NCI-H2107 (cell line): ENCODE results near the gene NFYC.
"Not testable (repeated sequence)": the region's sequence is repeated elsewhere in the genome, so short reads cannot be mapped to it uniquely, and the experiment has no call there.

Experiments
- DNase-seq: peaks from one replicate; lab custom pipeline; 2025; lab: John Stamatoyannopoulos, UW

Gene NFYC

DNA sequence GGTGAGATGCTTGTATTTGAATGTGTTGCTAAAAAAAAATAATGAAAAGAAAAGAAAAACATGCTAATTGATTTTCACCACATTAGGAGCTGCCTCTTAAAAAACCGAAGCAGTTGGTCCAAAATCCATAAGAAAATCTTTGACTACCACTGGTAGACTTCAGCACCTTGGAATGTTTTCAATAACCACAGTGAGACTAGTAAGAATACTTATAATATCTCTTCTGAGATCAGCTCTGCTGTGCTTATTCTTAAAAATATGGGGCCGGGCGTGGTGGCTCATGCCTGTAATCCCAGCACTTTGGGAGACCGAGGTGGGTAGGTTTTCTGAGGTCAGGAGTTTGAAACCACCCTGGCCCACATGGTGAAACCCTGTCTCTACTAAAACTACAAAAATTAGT, 15.1 kb downstream of the NFYC start:
- DNase-seq, result no peak

DNA sequence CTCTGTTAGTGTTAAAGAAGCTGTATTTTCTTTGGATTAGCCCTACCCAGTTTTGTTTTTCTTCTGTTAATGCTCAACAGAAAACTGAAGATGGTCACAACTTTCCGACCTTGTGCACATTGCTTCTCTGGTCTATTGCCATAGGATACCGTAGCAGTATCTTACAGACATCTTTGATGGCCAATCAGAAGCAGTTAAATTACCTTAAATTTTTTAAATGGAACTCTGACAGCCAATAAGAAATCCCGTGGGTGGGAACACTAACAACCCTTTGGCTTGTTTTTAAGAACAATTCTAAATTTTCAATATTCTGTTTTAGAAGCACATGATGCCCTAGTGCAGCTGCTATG, 17.2 kb downstream of the NFYC start:
- DNase-seq, result peak; percentile 76

DNA sequence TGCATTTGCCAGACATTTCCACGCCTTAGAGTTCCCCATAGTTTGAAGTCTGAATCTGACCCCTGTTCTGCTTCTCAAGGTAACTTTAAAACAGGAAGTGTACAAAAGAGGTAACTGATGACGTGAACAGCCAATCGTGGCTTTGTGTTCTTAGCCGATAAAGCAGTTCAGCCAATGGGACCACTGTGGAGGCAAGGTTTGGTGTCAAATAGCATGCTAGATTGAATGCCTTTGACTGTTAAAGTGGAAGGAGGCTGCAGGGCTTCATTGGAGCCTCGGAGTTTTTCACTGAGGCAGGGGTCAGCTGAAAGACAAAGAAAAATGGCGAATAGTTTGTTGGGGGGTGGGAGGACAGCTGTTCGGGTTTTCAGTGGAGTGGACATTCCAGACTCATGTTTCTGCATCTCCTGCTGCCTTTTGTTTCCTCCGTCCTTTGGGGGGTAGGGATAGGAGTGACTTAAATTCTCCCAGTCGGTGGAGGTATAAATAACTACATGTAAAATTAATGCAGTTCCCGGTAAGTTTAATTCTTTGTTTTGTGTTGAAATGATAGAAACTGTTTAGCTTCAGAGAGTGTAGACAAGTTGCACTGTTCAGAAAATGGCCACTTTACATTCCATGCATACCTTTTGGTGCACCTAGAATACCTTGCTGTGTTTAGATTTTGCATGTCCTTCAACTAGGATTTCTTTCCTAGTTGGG, 17.7 kb downstream of the NFYC start:
- peak; percentile 88 for DNase-seq

DNA sequence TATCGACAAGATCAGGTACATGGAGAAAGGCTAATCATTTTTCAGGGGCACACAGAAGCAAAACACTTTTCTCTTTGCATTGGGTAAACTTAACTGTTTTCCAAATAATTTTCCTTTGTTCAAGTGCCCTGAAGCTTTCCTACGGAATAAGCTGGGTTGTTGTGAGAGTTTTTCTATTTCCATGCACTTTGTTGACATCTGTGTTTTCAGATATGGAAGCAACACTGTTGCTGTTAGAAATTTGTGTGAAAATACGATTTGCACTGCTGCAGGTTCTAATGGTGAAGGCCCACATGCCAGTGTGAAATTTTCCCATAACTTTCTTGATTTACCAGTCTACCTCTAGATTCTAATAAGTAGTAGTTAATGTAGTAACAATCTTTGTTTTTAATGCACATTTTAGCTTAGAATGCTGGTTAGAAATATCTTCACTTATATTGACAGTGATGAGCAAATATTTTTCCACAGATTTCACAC, 18.3 kb downstream of the NFYC start:
- DNase-seq, result no peak

DNA sequence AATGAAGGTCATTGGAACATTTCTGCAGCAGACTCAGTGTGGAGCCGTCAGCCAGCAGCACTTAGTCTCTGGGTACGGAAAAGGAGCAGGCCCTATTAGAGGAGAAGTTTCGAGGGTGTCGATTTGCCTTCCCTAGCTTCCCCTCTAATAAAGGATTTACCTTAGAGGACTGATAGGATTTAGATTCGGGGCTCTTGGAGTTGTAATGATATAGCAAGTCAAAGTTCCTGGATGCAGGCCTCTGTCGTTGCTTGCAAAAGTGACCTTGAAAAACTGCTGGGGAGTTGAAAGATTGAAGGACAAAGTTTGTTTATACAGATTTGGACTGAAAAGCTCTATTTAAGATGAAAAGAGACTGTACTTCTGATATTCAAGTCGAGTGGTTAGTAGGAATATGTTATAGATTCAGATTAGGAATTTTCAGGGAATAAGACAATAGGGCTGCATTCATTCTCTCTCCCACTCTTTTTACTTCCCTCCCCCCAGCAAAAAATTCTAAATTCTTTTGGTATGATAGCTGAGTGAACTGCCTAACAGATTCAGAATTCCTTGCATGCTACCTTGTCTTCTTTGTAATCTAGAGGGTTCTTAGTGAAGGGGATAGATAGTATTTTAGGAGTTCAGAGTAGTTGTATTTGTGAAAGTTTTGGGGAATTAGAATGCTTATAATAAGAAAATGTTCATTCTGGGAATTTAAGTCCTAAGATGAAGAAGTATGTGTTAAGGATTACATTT, 19.2 kb downstream of the NFYC start:
- no peak for DNase-seq

DNA sequence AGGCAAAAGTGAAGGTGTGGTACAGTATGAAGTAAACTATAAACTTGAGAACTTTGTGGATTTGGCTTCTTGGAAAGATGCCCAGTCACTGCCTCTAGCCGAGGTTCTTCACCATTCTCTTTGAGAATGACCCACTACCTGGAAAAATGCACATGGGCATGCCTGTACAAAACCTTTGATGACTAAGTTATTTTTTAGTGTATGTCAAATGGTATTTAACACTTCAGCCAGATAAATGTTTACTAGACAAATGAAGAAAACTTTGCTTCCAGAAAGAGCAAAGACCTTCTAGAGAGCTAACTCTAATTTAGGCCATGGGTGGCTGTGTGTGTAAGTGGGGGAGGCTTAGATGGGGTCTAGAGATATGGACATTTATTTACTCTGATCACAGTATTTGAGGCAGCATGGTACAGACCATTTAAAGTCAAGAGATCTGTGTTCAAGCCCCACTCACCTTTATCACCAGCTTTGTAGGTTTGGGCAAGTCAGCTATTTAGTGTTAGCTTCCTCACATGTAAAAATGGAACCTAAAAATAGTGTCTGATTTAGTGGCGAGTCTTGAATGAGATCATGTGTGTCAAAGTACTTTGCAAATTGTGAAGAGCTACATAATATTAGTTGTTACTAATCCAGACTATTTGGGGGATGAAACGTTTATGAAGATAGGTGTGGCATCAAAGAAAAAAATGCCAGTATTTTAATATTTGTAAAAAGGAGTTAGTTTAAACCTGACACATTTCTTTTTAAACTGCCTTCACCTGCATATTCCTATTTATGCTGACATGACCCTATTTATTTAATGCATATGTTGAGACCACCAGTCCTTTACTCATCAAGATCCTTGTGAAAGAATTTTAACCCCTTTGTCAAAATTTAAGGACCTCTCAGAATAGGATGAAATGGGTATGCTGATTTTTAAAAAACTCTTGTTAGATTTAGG, 20.2 kb downstream of the NFYC start:
- DNase-seq, result no peak

DNA sequence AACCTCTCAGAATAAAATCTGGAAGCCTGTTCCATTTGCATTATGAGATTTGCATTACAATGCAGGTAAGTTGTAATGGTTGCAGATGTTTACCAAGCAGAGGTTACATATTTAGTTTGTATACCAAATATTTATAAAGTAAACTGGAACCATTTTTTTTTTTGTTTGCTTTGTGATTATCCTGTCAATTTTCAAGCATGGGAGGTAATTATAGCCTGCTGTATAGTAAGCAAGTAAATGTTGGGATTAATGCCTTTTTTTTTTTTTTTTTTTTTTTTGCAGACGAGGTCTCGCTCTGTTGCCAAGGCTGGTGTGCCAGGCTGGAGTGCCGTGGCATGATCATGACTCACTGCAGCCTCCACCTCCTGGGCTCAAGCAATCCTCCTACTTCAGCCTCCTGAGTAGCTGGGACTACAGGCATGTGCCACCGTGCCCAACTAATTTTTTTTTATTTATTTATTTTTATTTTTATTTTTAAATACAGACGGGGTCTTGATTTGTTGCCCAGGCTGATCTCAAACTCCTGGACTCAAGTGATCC, 21.0 kb downstream of the NFYC start:
- DNase-seq, result no peak

DNA sequence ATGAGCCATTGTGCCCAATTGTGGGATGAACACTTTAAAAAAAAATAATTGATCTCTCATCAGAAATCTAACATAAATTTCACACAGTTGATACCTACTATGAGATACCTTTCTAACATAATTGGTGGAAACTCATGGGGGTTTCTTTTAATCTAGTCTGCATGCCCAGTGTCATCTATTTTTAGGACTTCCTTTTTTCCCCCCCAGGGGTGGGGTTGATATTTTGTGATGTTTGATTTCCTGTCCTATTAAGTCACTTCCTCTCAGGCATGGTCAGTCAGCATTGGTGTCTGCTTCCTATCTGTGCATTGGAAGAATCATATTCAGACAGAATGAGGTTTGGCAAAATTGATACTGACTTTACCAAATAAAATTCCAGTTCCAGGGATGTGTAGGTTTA, 21.5 kb downstream of the NFYC start:
- DNase-seq, result no peak

DNA sequence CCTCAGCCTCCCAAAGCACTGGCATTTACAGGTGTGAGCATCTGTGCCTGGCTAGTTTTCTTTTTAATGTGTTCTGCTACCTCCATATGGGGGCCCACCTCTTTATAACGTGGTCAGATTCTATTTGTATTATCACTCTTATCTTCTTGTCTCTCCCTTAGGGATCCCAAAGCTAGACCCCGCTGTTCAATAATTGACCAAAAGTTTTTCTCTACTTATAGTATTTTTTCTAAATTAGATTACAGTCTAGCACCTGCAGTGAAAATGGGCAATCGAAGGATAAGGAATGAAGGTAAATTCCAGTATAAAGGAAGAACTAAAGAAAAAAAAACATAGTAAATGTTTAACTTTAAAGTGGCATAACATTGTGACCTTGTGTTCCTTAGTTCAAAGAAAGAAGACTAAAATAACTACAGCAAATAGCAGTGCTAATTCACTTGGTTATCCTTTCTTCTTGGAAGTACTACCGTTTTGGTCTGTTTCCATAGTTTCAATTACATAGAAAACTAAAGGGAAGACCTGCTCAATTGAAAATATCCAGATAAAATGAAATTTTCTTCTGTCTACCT, 24.1 kb downstream of the NFYC start:
- no peak for DNase-seq

DNA sequence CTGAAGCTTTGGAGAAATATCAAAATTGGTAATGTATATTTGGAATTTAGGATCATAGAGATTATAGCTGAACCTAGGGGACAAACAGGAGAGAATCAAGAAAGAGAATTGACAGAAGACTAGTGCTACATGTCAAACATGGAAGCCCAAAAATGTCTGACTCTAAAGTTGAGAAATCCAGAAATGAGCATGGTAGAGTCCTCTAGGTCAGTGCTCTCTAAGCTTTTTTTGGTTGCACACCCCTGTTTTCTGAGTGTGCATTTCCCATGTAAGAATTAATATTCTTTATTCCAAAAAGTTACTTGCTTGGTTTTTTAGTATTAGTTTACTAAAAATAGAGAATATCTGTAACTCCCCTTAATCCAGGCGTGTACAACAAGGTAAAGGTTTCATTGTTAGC, 25.6 kb downstream of the NFYC start:
- DNase-seq, result no peak

DNA sequence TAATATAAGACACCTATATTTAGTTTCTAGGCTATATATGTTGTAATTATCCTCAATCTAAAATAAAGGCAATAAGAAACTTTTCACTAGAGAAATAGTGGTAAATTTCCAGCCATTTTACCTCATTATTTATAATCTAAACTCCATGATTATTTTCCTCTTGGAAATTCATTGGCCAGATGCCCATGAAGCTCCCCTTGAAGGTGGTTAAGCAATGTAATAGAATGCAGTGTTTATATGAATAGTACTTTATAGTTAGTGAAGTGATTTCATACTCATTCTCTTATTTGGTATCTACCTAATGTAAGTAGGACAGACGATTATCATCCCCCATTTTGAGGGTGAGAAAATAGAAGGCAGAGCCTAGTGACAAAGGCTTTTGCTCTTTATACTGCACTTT, 26.5 kb downstream of the NFYC start:
- no peak for DNase-seq

DNA sequence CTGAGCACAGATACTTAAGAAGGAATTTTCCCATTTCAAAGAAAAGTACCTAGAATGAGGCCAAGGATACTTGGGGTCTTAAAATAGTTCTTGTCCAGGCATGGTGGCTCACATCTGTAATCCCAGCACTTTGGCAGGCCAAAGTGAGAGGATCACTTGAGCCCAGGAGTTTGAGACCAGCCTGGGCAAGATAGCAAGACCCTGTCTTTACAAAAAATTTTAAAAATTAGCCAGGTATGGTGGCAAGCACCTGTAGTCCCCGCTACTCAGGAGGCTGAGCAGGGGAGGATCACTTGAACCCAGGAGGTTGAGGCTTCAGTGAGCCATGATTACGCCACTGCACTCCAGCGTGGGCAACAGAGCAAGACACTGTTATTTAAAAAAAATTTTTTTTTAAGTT, 29.0 kb downstream of the NFYC start:
- DNase-seq, result no peak

DNA sequence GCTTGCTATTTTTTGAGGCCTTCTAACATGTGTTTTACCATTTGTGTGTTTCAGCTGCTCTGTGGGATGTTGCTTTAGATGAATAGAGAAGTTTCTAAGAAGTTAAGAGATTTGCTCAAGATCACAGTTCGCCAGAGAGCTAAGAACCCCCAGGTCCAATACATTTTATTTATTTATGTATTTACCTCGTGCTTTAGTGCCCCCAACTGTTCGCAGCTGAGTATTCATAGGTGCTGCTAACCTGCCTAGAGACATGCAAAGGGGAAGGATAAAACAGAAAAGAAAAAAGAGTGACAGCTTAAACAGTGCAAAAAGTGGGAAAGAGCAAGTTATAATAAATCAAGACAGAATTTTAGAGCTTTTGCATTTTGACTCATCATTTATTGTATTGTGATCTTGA, 31.1 kb downstream of the NFYC start:
- no peak for DNase-seq

DNA sequence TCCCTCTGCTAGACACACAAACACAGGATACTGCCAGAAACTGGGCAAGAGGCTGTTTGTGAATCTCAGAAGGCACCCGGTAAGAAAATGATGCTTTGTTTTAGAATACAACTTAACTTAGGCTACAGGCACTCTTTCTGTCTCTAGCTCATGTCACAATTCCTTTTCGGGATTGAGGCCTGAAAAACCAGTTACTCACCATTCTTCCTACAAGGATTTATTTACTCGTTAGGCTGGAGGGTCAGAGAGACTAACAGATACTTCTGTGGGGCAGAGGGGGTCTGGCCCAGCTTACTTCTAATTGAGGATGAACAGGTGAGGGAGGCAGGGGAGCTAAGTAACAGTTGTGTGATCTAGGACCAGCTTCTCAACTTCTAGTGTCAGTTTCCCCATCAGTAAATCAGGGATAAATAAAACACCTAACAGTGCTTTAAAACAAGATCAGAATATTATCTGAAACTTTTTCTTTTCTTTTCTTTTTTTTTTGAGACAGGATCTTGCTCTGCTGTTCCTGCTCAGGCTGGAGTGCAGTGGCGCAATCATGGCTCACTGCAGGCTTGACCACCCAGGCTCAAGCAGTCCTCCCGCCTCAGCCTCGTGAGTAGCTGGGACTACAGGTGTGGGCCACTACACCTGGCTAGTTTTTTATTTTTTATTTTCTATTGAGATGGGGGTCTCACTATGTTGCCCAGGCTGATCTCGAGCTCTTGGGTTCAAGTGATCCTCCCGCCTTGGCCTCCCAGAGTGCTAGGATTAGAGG, 31.9 kb downstream of the NFYC start:
- no peak for DNase-seq

DNA sequence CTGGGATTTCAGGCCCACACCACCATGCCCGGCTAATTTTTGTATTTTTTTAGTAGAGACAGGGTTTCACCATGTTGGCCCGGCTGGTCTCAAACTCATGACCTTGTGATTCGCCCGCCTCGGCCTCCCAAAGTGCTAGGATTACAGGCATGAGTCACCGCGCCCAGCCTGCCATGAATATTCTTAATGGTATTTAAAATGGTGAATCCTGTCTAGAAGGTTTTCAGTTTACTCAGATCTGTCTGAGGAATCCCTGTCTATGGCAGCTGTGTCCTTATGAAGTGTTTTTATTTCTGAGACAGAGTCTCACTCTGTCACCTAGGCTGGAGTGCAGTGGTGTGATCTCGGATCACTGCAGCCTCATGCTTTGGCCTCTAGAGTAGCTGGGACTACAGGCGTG, 36.2 kb downstream of the NFYC start:
- not testable (repeated sequence) for DNase-seq

DNA sequence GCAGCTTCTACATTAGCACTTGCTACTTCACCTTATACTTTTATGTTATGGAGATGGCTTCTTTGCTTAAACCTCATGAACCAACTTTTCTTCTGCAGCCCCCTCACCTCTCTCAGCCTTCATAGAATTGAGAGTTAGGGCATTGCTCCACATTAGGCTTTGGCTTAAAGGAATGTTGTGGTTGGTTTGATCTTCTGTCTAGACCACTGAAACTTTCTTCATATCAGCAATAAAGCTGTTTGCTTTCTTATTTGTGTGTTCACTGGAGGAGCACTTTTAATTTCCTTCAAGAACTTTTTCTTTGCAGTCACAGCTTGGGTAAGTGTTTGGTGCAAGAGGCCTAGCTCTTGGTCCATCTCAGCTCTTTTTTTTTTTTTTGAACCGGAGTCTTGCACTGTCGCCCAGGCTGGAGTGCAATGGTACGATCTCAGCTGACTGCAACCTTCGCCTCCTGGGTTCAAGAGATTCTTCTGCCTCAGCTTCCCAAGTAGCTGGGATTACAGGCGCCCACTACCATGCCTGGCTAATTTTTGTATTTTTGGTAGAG, 37.9 kb downstream of the NFYC start:
- not testable (repeated sequence) for DNase-seq

DNA sequence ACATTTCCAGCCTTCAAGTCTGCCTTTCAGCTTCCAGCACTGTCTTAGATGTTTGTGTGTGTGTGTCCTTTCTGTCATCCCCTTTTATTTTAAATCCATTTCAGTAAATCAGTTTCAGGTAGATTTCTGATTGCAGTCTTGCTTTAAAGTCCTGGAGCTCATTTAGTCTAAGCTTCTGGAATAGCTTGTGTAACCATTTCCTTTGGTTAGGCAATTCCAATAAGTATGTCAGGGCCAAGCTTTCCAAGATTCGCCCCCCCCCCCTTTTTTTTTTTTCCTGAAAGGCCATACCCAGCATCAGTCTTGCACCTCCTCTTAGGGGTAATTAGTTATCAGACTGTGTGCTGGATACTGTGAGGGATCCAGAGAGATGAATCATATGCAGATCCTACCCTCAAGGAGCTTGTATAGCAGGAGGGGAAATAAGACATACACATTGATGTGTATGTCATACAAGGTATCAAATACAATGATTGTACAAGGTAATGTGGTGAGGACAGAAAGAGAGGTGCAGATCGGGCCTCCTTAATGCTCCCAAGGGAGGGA, 41.3 kb downstream of the NFYC start:
- DNase-seq, result no peak

DNA sequence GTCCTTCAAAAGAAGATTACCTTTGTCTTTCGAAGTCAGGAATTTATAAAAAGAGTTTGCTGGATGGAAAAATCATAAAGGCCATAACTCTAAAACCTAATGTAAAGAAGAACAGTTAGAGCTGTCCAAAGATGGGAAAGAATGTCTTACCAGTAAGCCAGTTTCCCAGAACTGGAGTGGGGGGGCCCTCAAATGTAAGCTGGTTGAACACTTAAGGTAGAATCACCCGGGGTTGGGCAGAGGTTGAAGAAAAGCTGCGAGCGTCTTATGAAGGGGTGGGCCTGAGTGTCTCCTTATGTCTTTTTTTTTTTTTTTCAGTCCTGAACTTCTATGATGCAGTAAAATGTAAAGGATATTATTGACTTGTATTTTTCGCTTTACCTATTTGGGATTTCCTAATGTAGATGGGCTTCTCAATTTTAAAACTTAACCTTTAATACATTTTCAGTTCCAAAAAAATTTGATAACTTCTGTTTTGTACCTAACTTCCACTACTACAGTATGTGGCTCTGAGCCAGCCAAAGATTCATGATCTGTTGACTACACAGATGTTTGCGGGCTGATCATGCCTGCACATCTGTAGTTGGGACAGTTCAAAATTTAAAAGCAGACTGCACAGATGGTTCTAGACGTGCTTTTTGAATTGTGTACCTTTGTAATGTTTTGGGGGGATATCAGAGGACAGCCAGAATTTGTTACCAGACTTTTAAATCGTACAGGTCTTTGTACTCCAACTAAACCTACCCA, 43.6 kb downstream of the NFYC start:
- DNase-seq, result no peak

DNA sequence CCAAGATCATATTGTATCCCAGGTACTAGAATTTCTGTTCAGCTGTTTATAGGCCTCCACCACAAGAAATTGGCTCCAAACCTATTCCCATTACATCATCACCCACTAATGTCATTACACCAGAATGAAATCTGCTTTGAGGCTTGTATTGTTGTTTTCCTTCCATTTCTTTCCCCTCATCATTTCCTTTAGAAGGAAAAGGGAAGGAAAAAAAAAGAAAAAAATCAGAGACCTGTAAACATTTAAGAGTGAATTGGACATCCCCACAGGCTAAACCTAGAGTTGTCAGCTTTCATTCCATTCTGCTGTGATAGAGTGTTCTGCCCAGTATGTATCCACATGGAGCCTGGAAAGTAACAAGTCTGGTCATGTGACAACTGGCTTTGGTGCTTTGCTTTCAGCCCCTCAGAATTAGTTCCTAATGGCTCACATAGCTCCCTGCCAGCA, 44.6 kb downstream of the NFYC start:
- DNase-seq, result no peak

DNA sequence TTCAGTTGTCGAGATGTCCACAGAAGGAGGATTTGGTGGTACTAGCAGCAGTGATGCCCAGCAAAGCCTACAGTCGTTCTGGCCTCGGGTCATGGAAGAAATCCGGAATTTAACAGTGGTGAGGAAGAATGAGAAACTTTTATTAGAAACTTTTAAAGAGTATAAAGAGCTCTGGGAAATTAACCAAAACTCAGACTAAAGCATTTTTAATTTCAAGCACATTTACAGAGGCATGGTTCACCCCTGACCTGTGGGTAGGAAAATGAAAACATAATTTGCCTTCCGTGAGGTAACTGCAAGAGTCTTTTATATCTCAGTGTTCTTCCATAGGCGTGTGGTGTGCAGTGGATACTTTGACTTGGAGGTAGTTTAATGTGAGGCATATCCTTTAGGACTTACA, 47.3 kb downstream of the NFYC start:
- DNase-seq, result no peak
